KG1 (cell line): ENCODE measurements around the gene C1QL4.

Source experiments
- DNase-seq: peaks from one replicate; lab custom pipeline; 2025; lab: John Stamatoyannopoulos, UW

The C1QL4 gene

DNA sequence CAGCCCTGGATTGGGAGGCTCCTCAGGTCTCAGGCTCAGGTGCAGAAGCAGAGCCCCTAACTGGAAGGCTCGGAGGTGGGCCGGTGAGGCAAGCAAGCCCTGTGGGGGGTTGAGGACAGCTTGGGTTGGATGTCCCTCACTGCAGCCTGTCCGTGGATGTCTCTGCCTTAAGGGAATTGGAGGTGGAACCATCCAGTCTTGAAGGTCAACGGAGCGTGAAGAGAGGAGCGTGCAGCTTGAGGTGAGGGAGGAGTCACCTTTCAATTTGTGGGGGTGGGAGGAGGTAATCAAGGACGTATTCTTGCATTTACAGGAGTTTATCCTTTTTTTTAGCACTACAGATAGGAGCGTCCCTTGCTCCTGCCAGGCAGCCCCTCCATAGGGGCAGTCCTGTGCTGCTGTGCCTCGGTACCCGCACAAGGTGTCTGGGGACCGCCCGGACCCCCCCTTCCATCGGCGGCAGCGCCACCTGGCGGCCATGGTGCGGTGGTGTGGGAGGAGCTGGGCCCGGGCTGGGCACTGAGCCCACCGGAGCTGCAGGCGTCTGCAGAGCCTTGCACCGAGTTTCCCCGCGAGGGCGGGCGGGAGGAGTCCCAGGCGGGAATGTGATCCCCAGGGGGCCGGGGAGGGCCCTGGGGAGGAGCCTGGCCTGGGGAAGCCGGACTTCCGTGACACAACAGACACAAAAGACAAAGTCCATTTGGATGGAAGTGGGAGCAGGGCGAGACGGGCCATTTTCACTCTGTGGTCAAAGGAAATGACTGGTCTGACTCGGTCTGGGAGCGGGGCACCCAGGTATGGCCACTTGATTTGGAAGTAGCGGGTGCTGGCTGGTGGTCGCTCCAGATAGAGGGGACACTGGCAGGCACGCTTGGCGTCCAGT is 10.6 kb upstream of the C1QL4 start:
- DNase-seq = peak; percentile 32

DNA sequence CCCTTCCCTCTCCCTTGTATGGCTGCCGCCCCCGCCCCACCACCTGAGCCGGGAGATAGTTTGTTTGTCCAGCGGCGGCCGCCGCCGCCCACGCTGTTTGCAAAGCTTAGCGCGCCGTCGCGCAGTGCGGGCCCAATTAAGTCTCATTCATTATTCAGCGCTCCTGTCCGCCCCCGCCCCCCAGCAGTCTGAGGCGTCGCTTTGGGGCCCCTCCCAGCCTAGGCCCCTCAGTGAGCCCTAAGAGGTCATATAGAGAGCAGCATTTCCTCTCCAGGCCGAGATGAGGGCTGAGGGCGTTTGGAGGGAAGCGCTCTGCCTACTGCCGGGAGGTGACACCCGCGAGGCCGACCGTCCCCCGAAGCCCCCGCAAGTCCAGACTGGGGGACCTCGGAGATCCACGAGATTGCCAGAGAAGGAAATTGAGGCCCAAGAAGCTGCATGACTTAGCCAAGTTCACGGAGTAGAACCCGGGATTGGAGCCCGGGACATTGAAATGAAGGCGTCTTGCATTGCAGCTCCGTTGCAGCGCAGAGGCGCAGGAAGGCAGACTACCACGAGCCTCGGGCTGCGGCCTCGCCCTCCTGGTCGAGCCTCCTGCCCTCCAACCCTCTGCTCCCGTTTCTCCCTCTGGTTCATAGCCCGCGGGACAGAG is 9.8 kb upstream of the C1QL4 start, which contains the start of gene DNAJC22:
DNAJC22 (plus strand) TSS at position 230 of the 652 bp plus-strand sequence. CDS start 1,985 bp downstream, outside the sequence.
- DNase-seq = no peak

DNA sequence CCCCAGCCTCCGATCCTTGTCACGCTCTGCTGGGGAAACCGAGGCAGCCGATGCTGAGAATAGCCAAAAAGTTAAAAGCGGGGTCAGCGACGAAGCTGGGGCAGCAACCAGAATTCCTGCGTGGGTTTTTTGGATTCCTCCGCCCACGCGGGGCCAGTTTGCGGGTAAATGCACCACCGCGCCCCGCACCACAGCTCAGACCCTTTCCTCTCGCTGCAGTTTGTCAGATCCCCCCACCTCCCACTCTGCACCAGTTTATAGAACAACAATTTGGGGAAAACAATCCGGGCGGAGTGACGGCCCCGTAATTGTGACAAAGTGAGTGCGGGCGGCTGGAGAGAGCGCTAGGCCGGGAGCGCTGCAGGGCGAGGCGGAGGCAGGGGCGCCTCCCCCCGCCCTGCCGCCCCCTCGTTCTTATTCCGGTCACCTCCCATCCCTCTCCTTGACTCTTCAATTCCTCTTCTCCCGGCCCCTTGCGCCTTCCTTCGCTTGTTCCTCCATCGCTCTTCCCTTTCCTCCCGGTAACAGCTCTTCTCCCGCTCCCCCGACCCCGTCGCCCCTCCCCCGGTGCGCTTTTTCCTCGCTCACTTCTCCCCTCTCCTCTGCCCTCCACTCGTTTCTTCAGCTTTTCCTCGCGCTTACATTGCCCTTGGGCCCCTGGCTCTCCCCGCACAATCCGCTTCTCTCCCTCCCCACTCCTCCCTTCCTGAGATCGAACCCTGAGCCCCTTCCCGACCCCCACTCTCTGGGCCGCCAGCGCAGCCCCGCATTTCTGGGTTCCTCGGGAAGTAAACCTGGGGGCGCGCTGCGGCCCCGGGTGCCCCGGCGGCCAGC is 9.1 kb upstream of the C1QL4 start:
- DNase-seq = no peak

DNA sequence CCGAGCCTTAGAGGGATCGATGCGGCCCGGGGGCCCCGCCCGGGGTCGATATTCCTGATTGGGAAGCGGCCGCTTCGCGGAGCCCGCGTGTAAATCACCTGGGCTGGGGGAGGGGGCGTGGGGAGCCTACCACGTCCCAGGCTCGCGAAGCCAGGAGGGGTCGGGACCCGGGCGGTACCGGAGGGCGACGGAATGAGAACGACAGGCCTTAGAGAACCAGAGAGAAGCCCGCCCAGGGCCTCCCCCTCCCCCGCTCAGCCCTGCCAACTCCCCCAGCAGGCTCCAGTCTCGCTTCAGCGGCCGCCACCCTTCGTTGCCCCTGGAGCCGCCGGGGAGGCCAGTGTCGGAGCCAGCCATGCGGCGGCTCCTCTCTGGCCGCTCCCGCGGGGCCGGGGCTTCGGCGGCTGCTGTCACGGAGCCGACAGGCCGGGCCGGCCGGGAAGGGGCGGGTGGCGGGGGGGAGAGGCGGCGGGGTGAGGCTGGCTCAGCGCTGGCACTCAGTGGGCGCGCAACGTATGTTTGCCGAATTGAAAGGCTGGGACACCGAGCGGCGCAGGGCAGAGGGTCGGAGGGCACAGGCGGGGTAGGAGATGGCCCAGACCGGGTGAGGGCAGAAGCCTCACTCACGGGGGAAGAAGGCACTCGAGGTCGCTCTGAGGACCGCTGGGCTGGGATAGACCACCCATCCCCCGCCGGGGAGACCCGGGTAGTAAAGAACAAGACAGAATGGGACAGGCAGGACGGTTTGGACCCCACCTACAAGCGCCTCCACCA is 8.2 kb upstream of the C1QL4 start:
- DNase-seq = no peak

DNA sequence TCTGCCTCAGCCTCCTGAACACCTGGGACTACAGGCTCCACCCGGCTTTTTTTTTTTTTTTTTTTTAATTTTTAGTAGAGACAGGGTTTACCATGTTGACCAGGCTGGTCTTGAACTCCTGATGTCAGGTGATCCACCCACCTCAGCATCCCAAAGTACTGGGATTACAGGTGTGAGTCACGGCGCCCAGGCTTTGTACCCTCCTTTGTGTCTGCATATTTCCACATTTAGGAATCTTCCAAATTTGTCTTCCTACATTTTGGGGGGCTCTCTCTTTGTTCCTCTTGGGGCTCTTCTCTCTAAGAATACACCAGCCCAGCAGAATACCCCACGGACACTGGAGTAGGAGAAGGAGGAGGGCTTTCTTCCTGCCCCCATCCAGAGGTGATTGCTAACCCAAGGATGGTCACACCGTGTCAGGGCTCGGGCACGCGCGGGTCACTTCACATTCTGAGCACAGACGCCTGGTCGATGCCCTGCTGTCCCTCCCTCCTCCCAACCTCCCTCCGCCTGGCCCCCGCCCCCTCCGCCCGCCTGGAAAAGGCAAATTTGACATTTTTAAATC is 7.6 kb upstream of the C1QL4 start:
- DNase-seq = no peak

DNA sequence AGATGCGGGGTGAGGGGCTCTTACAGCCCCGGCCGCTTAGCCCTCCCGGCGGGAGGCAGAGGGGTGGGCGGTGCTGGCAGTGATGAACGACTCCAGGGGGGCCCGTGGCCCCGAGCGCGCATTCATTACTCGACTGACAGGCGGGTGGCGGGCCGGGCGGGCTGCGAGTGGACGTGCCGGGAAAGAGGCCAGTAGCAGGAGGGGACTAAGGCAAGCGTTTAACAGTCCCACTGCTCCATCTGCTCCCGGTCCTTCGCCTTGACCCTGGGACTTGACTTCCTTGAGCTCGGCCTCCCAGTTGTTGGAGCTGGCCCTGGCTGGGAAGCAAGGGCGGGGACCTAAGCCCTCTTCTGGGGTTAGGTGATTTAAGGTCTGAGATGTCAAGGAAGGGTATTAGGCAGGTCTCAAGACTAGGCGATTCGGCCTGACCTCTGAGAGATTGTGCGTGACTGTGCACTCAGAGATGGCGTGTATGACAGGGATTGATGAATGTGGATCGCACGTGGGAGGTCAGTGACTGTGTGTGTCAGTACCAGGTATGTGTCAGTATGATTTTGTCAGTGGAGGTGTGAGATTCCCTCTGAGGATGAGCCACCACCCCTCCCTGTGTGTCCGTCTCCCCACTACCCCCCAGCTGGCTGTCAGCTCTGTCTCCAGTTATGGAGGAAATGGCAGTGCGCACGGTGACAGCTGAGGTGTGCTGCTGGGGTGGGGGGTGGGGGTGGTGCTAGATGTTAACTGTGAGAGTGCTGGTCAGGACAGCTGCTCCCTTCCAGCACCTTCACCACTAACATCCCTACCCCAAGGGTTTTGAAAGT is 6.1 kb upstream of the C1QL4 start:
- no peak for DNase-seq

DNA sequence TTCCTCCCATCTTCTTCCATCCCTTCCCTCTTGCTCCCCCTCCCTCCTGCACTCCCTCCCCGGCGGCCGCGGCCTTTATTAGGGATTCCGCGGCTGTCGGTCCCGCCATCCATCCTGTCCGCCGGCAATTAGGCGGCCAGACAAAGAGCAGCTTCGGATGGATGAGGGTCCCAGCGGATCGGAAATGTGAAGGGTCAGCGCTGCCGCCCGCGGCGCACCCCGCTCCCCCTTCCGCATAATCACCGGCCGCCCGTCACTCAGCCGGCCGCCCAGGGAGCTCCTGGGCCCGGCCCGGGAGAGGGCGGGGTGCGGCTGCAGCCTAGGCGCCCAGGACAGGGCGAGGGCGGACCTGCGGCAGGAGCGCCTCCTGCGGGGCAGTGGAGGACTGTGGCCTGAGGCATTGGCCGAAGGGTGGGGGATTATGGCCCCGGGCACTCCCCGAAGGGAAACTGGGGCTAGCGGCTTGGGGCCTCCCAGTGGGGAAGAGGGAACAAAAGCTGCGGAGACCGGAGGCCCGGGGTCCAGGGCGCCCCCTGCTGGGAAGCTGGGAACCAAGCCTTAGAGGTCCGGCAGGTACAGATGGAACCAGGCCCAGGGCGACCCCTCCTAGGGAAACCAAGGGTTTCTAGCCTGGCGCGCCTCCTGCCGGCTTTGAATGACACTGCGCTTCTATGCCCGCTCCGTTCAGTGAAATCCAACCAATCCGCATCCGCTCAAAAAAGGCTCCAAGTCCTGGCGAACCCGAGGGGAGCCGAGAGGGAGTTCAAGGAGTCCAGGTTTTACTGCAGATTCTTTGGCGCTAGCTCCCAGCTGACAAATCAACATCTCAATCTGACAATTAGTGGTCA is 5.3 kb upstream of the C1QL4 start:
- DNase-seq = peak; percentile 62

DNA sequence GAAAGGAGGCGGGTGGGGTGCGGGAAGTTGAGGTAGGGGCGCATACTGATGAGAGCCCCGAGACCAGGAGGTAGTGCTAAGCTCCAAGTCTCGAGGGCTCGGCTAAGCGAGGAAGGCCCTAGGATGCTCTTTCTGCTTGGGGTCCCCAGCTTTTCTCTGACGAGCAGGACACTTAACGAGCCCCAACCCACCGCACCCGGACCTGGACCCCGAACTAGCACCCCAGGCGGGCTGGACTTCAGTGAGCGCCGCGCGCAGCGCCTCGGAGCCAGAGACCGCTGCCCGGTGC is 4.7 kb upstream of the C1QL4 start:
- DNase-seq = no peak

DNA sequence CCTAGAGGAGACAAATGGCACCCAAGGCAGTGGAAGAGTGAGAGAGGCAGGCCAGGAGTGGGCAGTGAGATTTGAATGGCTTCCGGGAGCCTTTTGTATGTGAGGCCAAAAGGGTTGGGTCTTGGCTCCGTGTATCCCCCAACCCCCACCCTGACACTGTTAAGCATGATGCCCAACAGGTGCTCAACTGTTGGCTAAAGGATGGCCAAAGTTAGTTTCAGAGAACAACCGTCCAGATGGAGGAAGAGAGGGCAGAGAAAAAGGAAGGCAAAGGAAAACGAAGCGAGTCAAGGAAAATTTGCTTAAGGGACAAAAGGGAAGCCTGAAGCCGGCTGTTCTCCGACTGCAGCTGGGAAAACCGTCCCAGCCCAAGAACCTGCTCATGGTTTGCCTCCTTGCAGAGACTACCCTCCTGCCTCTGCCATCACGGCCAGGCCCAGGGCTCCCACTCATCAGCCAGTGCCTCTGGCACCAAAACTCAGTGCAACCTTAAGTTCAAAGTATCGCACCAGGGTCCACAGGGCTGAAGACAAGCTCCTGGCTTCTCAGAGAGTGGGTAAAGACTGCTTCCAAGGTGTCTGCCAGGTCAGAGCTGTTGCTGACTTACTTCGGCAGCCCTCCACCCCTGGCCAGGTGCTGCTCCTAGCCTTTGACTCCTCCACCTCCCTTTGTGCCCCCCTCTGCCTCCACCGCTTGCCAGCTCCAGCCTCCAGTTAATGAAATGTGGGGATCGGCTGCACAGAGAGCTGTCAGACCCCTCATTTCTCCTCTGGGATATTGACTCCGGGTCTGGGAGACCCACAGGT is 4.2 kb upstream of the C1QL4 start:
- DNase-seq = no peak

DNA sequence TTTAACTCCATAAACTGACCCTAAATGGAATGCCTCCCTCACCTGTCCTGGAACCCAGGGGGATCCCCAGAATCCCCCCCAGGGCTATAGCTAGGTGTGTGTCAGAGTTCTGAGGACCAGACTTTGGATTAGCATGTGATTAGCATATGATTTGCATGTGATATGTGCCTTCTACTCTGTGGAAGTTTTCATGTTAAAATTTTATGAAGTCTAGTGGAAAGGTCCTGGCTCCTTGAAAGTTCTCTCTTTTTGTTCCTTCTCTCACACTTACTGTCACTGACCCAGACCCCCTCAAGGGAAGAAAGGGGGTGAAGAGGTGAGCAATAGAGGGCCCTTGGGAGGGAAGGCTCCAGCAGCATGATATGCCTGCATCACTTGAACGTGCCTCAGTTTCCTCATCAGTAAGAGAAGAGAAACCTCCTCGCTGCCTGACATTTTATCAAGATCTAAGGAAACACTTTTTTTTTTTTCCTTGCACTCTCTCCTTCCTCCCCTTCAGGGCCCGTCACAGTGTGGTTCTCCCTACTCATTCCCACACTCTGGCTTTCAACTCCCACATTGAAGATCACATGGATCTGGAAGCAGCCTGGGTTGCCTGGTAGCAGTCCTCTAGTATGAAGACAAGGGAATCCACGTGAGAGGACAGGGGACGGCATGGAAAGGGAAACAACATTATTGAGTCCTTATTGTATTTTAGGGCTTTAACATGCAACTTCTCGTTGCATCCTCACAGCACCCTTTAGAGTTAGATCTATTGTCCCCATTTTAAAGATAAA is 3.3 kb upstream of the C1QL4 start:
- DNase-seq = no peak

DNA sequence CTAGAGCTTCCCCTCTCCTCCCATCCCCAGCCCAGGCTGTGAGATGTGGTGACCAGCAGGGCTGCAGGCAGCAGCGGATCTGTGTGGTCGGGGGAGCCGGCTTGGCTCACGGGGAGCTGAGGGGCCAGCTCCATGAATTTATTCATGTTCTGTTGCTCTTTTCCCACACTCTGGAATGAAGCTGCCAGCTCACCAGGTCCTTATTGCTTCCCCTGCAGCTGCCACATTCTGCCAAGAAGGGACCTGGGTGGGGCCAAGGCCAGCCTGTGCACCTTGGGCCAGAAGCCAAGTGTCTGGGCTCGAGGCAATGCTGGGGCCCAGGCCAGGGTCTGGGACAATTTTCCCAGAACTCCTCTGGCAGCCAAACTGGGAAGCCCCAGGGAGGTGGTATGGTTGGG is 2.5 kb upstream of the C1QL4 start:
- no peak for DNase-seq

DNA sequence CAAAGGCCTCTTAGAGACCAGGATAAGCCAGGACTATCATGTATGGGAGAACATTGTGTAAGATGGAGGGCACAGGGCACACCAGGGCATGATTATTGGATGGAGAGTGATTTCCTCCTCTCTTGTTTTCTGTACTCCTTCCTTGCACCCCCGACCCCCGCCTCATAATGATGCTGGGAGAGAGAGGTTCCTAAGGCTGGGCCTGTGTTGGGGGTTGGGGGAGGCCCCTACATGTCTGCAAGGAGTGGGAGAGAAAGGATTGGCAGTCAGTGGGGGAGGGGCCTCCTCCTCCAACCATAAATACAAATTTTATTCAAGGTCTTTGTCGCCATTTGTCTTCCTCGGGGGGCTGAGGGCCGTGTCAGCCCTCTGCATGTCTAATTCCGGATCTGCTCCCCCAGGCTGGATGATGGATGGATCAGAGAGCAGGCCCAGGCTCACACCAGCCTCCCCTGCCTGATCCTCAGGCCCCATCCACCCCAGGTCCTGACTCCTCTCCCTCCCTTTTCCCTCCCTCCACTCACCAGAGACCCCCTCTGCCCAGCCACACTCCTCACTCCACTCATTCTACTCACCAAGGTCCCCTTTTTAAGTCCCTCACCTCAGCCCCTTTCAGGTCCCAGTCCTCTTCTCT is 2.0 kb upstream of the C1QL4 start:
- DNase-seq = no peak

DNA sequence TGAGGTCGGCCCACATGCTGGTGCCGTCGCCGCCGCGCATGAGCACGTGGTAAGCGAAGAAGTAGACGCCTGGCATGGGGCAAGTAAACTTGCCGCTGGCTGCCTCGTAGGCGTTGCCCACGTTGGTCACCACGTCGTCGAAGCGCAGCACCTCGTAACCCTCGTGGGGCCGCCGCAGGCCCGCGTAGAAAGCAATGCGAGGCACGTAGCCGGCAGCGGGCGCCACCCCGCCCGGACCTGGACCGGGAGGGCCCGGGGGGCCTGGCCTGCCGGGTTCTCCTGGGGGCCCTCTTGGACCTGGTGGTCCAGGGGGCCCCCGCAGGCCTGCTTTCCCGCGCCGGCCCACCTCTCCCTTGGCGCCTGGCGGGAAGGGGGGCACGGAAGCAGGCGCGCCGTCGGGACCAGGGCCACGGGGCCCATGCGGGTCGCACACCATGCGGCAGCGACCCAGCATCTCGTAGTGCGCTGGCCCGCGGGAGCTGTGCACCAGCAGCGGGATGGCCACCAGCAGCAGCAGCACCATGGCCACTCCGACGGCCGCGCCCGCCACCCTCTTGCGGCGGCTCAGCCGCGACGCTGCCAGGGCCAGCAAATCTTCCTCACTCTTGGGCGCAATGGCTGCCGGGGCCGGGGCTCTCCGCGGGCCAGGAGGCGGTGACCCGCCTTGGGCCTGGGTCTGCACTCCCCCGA is 888 bp downstream of the C1QL4 start:
- DNase-seq = no peak

DNA sequence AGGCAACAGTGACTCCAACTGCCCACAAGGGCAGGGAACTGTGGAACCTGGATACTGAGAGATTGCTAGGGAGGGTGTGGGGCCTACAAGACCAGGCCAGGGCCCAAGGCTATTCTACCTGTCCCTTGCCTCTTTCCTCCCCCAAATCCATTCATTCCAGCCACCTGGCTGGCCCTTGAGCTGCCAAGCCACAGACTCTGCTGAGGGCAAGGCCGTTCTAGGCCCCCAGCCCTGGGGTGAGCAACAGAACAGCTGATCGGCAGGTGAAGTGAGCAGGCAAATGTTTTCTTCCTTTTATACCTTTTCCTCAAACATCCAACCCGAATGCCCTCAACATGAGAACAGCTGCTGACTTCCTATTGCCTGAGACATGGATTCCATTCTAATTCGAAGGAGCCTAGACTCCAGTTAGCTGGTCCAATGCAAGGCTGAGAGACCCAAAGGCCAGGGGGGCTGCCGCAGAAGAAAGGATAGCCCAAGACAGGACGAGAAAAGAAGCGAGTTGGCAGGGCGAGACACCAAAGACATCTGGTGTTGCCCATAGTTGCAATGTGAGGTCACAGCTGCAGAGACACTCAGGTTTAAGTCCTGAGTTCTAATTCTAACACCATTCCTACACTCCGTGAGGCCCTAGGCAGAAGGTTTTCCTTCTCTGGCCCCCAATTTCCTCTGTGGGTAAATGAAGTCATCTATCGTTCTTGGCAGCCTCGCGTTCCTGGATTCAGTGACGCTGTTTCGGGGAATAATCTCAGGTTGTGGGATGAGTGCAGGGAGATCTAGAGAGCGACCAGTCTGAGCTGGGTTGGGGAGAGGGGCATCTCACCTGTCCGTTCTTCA is 1.7 kb downstream of the C1QL4 start:
- no peak for DNase-seq

DNA sequence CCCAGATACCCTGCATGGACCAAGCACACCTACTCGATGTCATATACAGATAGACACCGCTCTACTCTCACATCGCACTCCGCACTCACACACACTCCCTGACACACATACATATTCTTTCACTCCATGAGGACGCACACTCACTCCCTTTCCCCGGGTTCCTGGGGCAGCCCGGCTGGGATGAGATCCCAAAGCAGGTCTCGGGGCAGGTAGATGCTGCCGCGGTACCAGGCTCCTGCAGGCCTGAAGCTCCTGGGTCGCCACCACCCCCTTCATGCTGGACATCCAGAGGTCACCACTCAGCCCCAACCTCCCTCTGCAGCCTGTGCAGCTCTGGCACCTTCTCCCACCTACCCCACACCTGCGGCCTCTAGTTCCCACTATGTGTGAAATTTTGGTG is 2.3 kb downstream of the C1QL4 start:
- no peak for DNase-seq

DNA sequence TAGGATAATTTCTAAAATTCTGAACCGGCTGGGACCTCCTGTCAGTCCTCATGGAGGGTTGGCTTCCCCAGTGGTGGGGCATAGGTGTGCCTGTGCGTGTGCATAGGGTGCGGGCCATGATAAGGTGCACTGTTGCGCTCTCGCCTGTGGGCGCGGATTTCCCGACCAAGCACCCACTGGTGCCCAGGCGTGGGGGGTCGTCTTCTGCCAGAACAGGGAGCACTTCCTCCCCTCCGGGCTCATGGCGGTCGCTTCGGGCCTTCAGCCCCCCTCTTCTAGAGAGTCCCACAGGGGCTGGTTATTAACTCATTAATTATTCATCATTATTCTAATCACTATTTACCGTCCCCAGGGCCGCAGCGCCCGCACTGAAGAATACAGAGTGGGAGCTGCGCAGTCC is 2.8 kb downstream of the C1QL4 start:
- no peak for DNase-seq
